Astrocyte (in vitro differentiated cells and primary cell): ENCODE data around the gene NFRKB. TPM values are rescaled to one million over a fixed set of nuclear protein-coding genes. Genes with fewer than 3 reads are reported as not detected.
A peak's percentile ranks its signal among the peaks of the same experiment; 100 is the strongest.
"Not testable (repeated sequence)": the region's sequence is repeated elsewhere in the genome, so short reads cannot be mapped to it uniquely, and the experiment has no call there.

Source experiments
- DNase-seq: peaks from one replicate; pipeline ENCODE4 v3.0.0-alpha.2; 2010; ENCODE audit warnings: low read depth
- FAIRE-seq: peaks from 2 replicates; lab custom pipeline; 2011; peaks lifted over from hg19 to GRCh38; lab: Jason Lieb, UNC
- H2AFZ ChIP-seq: 2 replicates; pipeline ENCODE4 v1.6.0; 2012; ENCODE audit warnings: low read depth, low read length, inconsistent platforms
- H3K27ac ChIP-seq: 2 replicates; pipeline ENCODE4 v1.5.1; 2011; ENCODE audit warnings: low read depth, low read length, inconsistent platforms
- H3K27me3 ChIP-seq: 2 replicates; pipeline ENCODE4 v1.6.0; 2011; ENCODE audit warnings: low read length, inconsistent platforms; ENCODE audit not compliant: insufficient read depth
- H3K36me3 ChIP-seq: 2 replicates; pipeline ENCODE4 v1.5.1; 2011; ENCODE audit warnings: low read length, inconsistent platforms; ENCODE audit not compliant: insufficient read depth
- H3K4me1 ChIP-seq: 2 replicates; pipeline ENCODE4 v1.5.1; 2011; ENCODE audit warnings: low read length, inconsistent platforms; ENCODE audit not compliant: insufficient read depth
- H3K4me2 ChIP-seq: 2 replicates; pipeline ENCODE4 v1.6.0; 2012; ENCODE audit warnings: low read length, inconsistent platforms
- H3K4me3 ChIP-seq: 2 replicates; pipeline ENCODE4 v1.5.1; 2011; ENCODE audit warnings: low read depth, mild to moderate bottlenecking, low read length, inconsistent platforms; ENCODE audit not compliant: insufficient read depth
- H3K79me2 ChIP-seq: 2 replicates; pipeline ENCODE4 v1.6.0; 2012; ENCODE audit warnings: mild to moderate bottlenecking, low read length, inconsistent platforms; ENCODE audit not compliant: insufficient read depth
- H3K9ac ChIP-seq: 2 replicates; pipeline ENCODE4 v1.6.0; 2012; ENCODE audit warnings: mild to moderate bottlenecking, low read length, inconsistent platforms
- H3K9me3 ChIP-seq: 2 replicates; pipeline ENCODE4 v1.5.1; 2012; ENCODE audit warnings: low read depth, mild to moderate bottlenecking, low read length, inconsistent platforms; ENCODE audit not compliant: insufficient read depth
- H4K20me1 ChIP-seq: 2 replicates; pipeline ENCODE4 v1.6.0; 2012; ENCODE audit warnings: low read length, inconsistent platforms; ENCODE audit not compliant: insufficient read depth
- H3K27ac Mint-ChIP-seq: one replicate; pipeline ENCODE4 v1.8.0; 2021; ENCODE audit warnings: mild to moderate bottlenecking, mixed read lengths; ENCODE audit not compliant: unreplicated experiment
- H3K27me3 Mint-ChIP-seq: one replicate; pipeline ENCODE4 v1.8.0; 2021; ENCODE audit warnings: low read depth, mixed read lengths; ENCODE audit not compliant: unreplicated experiment
- H3K36me3 Mint-ChIP-seq: one replicate; pipeline ENCODE4 v1.8.0; 2021; ENCODE audit warnings: low read depth, mixed read lengths; ENCODE audit not compliant: unreplicated experiment
- H3K4me1 Mint-ChIP-seq: one replicate; pipeline ENCODE4 v1.8.0; 2021; ENCODE audit warnings: low read depth, mixed read lengths; ENCODE audit not compliant: unreplicated experiment
- H3K4me3 Mint-ChIP-seq: one replicate; pipeline ENCODE4 v1.8.0; 2021; ENCODE audit warnings: mild to moderate bottlenecking, moderate library complexity, mixed read lengths; ENCODE audit not compliant: unreplicated experiment
- H3K9me3 Mint-ChIP-seq: one replicate; pipeline ENCODE4 v1.8.0; 2021; ENCODE audit warnings: mild to moderate bottlenecking, mixed read lengths; ENCODE audit not compliant: unreplicated experiment
- CTCF ChIP-seq: IDR thresholded peaks from 2 replicates; pipeline ENCODE4 v1.5.1; 2011; ENCODE audit warnings: low read depth, mild to moderate bottlenecking, inconsistent platforms, low read length, moderate library complexity; ENCODE audit not compliant: insufficient read depth
- EZH2 ChIP-seq: IDR thresholded peaks from 2 replicates; pipeline ENCODE4 v1.6.1; 2012; ENCODE audit warnings: mild to moderate bottlenecking, low read length, inconsistent platforms; ENCODE audit not compliant: insufficient read depth
- total RNA-seq: library from RNA; stranded (reverse); gene quantifications from 2 replicates; pipeline ENCODE4 v1.2.1, GENCODE V29; 2021

NFRKB gene
- total RNA-seq, 1 donor from 2014 or later = 24.9 TPM

GRCh38 chr11:129852125-129852740 lies 43.1 kb downstream of the NFRKB start:
- peaks cover 3% of the 10 kb centered on the region for H3K36me3 Mint-ChIP-seq

GRCh38 chr11:129849447-129850130 lies 45.8 kb downstream of the NFRKB start:
- H3K9ac ChIP-seq = no peak overlapping the region
- H3K36me3 ChIP-seq = no peaks in the 10 kb centered on the region
- no peak overlapping the region for H3K4me2 ChIP-seq
- no peaks in the 10 kb centered on the region for H3K27me3 Mint-ChIP-seq
- H2AFZ ChIP-seq = no peak overlapping the region
- peaks cover 3% of the 10 kb centered on the region for H4K20me1 ChIP-seq
- H3K27me3 ChIP-seq = peaks cover 25% of the 10 kb centered on the region
- no peaks in the 10 kb centered on the region for H3K36me3 Mint-ChIP-seq
- peaks cover 3% of the 10 kb centered on the region for H3K9me3 Mint-ChIP-seq
- peaks cover 14% of the 10 kb centered on the region for H3K4me1 ChIP-seq
- H3K4me3 Mint-ChIP-seq = no peak overlapping the region
- H3K4me1 Mint-ChIP-seq = peaks cover 13% of the 10 kb centered on the region
- FAIRE-seq (no peak), DNase-seq (no peak)
- H3K79me2 ChIP-seq = no peaks in the 10 kb centered on the region
- H3K9me3 ChIP-seq = no peaks in the 10 kb centered on the region
- H3K27ac ChIP-seq = no peak overlapping the region
- no peak overlapping the region for H3K4me3 ChIP-seq
- TF ChIP-seq CTCF (no peak), EZH2 (no peak)
- H3K27ac Mint-ChIP-seq = peak overlapping the region; percentile 34

More at GRCh38 chr11:129852125-129852740, 43.1 kb downstream of the NFRKB start:
- Histone ChIP-seq H3K9me3 (no peaks in the 10 kb centered on the region), H3K27me3 (peaks cover 36% of the 10 kb centered on the region), H2AFZ (no peak overlapping the region), H3K4me1 (no peaks in the 10 kb centered on the region), H3K79me2 (no peaks in the 10 kb centered on the region), H3K9ac (no peak overlapping the region), H3K4me2 (no peak overlapping the region), H3K36me3 (no peaks in the 10 kb centered on the region), H3K27ac (no peak overlapping the region), H4K20me1 (no peaks in the 10 kb centered on the region), H3K4me3 (no peak overlapping the region)
- H3K27me3 Mint-ChIP-seq = no peaks in the 10 kb centered on the region
- FAIRE-seq = no peak
- DNase-seq = no peak
- peaks cover 3% of the 10 kb centered on the region for H3K9me3 Mint-ChIP-seq
- no peak overlapping the region for H3K27ac Mint-ChIP-seq
- no peaks in the 10 kb centered on the region for H3K4me1 Mint-ChIP-seq
- TF ChIP-seq CTCF (no peak), EZH2 (no peak)
- H3K4me3 Mint-ChIP-seq = no peak overlapping the region

GRCh38 chr11:129847361-129847760 lies 48.0 kb downstream of the NFRKB start:
- peak overlapping the region; percentile 95 for H3K27ac Mint-ChIP-seq
- not testable (repeated sequence) for H3K9ac ChIP-seq, H3K9me3 Mint-ChIP-seq

More at GRCh38 chr11:129847361-129847760, 48.0 kb downstream of the NFRKB start:
- peaks cover 14% of the 10 kb centered on the region for H3K4me1 ChIP-seq
- H3K27me3 ChIP-seq = peaks cover 31% of the 10 kb centered on the region
- H3K4me1 Mint-ChIP-seq = peaks cover 13% of the 10 kb centered on the region
- not testable (repeated sequence) for DNase-seq, H2AFZ ChIP-seq, H3K27me3 Mint-ChIP-seq, FAIRE-seq, H3K9me3 ChIP-seq, H3K36me3 ChIP-seq, H3K4me3 Mint-ChIP-seq, H3K4me3 ChIP-seq, H3K27ac ChIP-seq, H3K36me3 Mint-ChIP-seq, H3K79me2 ChIP-seq, H4K20me1 ChIP-seq
- peak overlapping the region; percentile 77 for H3K4me2 ChIP-seq
